Measurements from ENCODE around the gene TAX1BP3. TPM values are rescaled to one million over a fixed set of nuclear protein-coding genes. Genes with fewer than 3 reads are reported as not detected.

TAX1BP3 gene
- total RNA-seq, 4 donors from 2014 or later = 44.7 to 98.7 (median 74.0) TPM

DNA sequence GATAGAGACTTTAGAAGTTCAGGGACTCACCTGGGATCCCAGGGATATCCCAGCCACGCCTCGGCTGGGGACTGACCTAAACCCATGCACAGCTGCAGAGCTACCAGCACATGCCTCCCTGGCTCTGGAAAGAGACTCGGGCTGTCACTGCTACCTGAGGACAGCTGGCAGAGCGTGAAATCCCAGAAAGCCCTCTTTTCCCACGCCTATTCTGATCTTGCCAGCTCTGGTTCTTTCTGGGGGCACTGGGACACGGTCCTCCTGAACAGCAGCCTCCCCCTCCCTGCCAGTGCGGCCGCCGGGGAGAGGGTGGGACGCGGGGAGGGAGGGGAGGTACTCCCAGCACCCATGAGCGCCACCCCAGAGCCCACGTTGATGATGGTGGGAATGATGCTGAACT is 16.8 kb upstream of the TAX1BP3 start:
- Histone ChIP-seq H3K4me1 (no peaks in the 10 kb centered on the region), H3K27ac (no peak overlapping the region), H3K27me3 (no peaks in the 10 kb centered on the region), H3K9me3 (no peaks in the 10 kb centered on the region), H3K4me3 (no peak overlapping the region), H3K36me3 (no peaks in the 10 kb centered on the region)
- TF ChIP-seq CTCF (IDR thresholded peaks at IDR 0.05) = no peak
- TF ChIP-seq POLR2A (IDR thresholded peaks at IDR 0.05) = no peak
- no peak for DNase-seq
- intact Hi-C loops (cut with DNase I; ENCODE audit: low total_unique reads) = no loop called here

GRCh38 chr17:3683054-3683511 is 14.7 kb upstream of the TAX1BP3 start:
- no peaks in the 10 kb centered on the region for H3K9me3 ChIP-seq
- no peak for DNase-seq
- no peak overlapping the region for H3K4me3 ChIP-seq
- H3K27me3 ChIP-seq = no peaks in the 10 kb centered on the region
- TF ChIP-seq POLR2A (IDR thresholded peaks at IDR 0.05) (no peak), CTCF (IDR thresholded peaks at IDR 0.05) (peak; percentile 42 to 59 (median 50))
- no peak overlapping the region for H3K27ac ChIP-seq
- H3K4me1 ChIP-seq = no peaks in the 10 kb centered on the region
- H3K36me3 ChIP-seq = no peaks in the 10 kb centered on the region
- intact Hi-C loops (cut with DNase I; ENCODE audit: low total_unique reads) = no loop called here

DNA sequence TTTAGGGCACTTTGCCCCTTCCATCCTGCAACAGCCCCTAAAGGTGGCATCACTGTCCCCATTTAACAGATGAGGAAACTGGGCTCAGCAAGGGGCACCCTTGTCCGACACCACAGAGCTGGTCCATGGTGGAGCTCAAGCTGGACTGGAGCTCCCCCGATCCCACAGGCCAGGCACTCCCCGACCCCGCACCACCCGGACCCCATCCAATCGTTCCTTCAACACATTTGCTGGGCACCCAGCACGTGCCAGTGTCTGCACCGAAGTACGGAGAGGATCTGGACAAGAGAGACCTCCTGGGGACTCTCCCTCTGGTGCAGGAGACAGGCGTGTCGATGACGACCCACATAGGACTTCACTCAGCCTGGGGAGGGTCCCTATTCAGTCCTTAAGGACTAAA is 13.7 kb upstream of the TAX1BP3 start:
- TF ChIP-seq CTCF (IDR thresholded peaks at IDR 0.05) = no peak
- no peak overlapping the region for H3K27ac ChIP-seq
- H3K36me3 ChIP-seq = no peaks in the 10 kb centered on the region
- intact Hi-C loops (cut with DNase I; ENCODE audit: low total_unique reads) = no loop called here
- no peak overlapping the region for H3K4me3 ChIP-seq
- no peaks in the 10 kb centered on the region for H3K4me1 ChIP-seq
- no peaks in the 10 kb centered on the region for H3K27me3 ChIP-seq
- DNase-seq = no peak
- H3K9me3 ChIP-seq = no peaks in the 10 kb centered on the region

DNA sequence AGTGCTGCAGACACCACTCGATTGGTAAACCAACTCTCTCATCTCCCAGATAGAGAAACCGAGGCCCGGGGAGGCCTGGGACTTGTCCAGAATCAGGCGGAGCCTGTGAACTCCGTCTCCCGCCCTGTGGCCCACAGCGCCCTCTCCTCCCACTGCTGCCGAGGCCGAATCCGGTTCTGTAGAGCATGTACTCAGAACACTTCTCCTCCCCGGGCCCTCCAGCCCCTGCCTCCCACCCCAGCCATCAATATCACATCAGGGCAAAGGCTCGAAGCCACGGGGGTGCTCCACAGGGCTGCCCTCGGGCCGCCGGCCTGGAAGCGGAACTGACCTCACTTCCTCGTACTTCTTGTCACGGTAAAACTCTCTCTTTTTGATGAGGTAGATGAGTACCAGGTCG is 13.2 kb upstream of the TAX1BP3 start:
- Histone ChIP-seq H3K36me3 (no peaks in the 10 kb centered on the region), H3K27me3 (no peaks in the 10 kb centered on the region), H3K27ac (no peak overlapping the region), H3K9me3 (no peaks in the 10 kb centered on the region), H3K4me3 (no peak overlapping the region), H3K4me1 (no peaks in the 10 kb centered on the region)
- intact Hi-C loops (cut with DNase I; ENCODE audit: low total_unique reads) = no loop called here
- TF ChIP-seq CTCF (IDR thresholded peaks at IDR 0.05) (no peak), POLR2A (IDR thresholded peaks at IDR 0.05) (no peak)
- DNase-seq = no peak

DNA sequence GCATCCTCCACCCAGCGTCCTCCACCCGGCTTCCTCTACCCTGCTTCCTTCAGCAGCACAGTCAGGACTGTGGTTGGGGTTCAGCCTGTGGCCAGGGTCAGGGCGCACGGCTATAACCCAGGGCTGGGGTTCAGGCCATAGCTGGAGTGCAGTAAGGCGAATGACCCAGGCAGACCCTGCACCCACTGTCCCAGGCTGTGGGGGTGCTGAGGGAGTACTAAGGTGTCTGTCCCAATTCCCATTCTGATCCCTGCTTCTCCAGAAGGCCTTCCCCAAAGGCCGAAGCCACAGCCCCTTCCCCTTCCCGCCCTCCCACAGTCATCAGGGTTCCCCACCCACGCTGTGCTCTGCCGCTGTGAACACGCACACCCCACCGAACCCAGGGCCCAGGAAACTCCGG is 12.7 kb upstream of the TAX1BP3 start:
- H3K9me3 ChIP-seq = no peaks in the 10 kb centered on the region
- intact Hi-C loops (cut with DNase I; ENCODE audit: low total_unique reads) = no loop called here
- H3K4me1 ChIP-seq = no peaks in the 10 kb centered on the region
- no peak for TF ChIP-seq CTCF (IDR thresholded peaks at IDR 0.05)
- TF ChIP-seq POLR2A (IDR thresholded peaks at IDR 0.05) = no peak
- H3K4me3 ChIP-seq = no peak overlapping the region
- H3K27ac ChIP-seq = no peak overlapping the region
- DNase-seq = no peak
- H3K36me3 ChIP-seq = no peaks in the 10 kb centered on the region
- H3K27me3 ChIP-seq = no peaks in the 10 kb centered on the region
